SU-DHL-6 (cell line): Measurements from ENCODE around the gene VENTX.

Source experiments
- H2AFZ ChIP-seq: fragments of 200-600 bp; sonication (generic); 2 replicates; pipeline ENCODE4 v1.6.1; 2014; ENCODE audit warnings: low read depth, mild to moderate bottlenecking, moderate library complexity, mixed read lengths, antibody characterized with exemption, low read length; ENCODE audit not compliant: severe bottlenecking
- H3F3A ChIP-seq: fragments of 200-600 bp; shearing (Covaris generic); 2 replicates; pipeline ENCODE4 v1.6.0; 2016; ENCODE audit warnings: antibody characterized with exemption, mild to moderate bottlenecking; ENCODE audit not compliant: insufficient read depth
- H3K27ac ChIP-seq: fragments of 200-600 bp; sonication (generic); 2 replicates; pipeline ENCODE4 v1.5.1; 2016; ENCODE audit warnings: low read depth, mild to moderate bottlenecking, low read length, moderate library complexity, mixed read lengths
- H3K27me3 ChIP-seq: fragments of 200-600 bp; sonication (generic), shearing (Covaris generic); 2 replicates; pipeline ENCODE4 v1.6.0; 2014; ENCODE audit warnings: mild to moderate bottlenecking, low read length
- H3K36me3 ChIP-seq: fragments of 200-600 bp; sonication (generic); 2 replicates; pipeline ENCODE4 v1.6.1; 2014; ENCODE audit warnings: mild to moderate bottlenecking, low read length, mixed read lengths
- H3K4me2 ChIP-seq: fragments of 300-600, 200-600 bp; shearing (Covaris generic), sonication (generic); 2 replicates; pipeline ENCODE4 v1.6.0; 2014; ENCODE audit warnings: low read length, low read depth, mild to moderate bottlenecking; ENCODE audit not compliant: poor library complexity, severe bottlenecking
- H3K4me3 ChIP-seq: fragments of 200-600 bp; sonication (generic); 2 replicates; pipeline ENCODE4 v1.5.1; 2014; ENCODE audit warnings: antibody characterized with exemption, low read length, mild to moderate bottlenecking, mixed read lengths; ENCODE audit not compliant: insufficient read depth, poor library complexity, severe bottlenecking
- H3K79me2 ChIP-seq: fragments of 200-600 bp; sonication (generic); 2 replicates; pipeline ENCODE4 v1.6.1; 2014; ENCODE audit warnings: mild to moderate bottlenecking, low read length, moderate library complexity; ENCODE audit not compliant: insufficient read depth
- H3K9ac ChIP-seq: fragments of 200-600 bp; sonication (generic); 2 replicates; pipeline ENCODE4 v1.7.0; 2014; ENCODE audit warnings: mild to moderate bottlenecking, low read length
- H3K9me2 ChIP-seq: fragments of 200-600 bp; sonication (generic); replicated peaks from 2 replicates; pipeline ENCODE4 v1.6.1; 2014; ENCODE audit warnings: low read length; ENCODE audit not compliant: insufficient read depth
- H3K9me3 ChIP-seq: fragments of 200-600 bp; sonication (generic); 2 replicates; pipeline ENCODE4 v1.6.1; 2014; ENCODE audit warnings: low read length, mixed read lengths; ENCODE audit not compliant: insufficient read depth
- H4K20me1 ChIP-seq: fragments of 200-600 bp; sonication (generic); 2 replicates; pipeline ENCODE4 v1.6.1; 2014; ENCODE audit warnings: low read depth, mild to moderate bottlenecking, antibody characterized with exemption, low read length, moderate library complexity, mixed read lengths
- CTCF ChIP-seq: fragments of 200-600 bp; sonication (generic); IDR thresholded peaks from one replicate; pipeline ENCODE4 v1.5.1; 2017; ENCODE audit warnings: antibody characterized with exemption, mild to moderate bottlenecking, low read length, moderate library complexity; ENCODE audit not compliant: insufficient read depth, poor library complexity, severe bottlenecking
- EZH2phosphoT487 ChIP-seq: fragments of 200-600 bp; sonication (generic), shearing (Covaris generic); conservative IDR thresholded peaks from 2 replicates; pipeline ENCODE4 v1.6.1; 2018; ENCODE audit warnings: mild to moderate bottlenecking, antibody characterized with exemption, low read length, moderate library complexity, mixed read lengths

The VENTX gene

GRCh38 chr10:133226251-133226808 is 11.3 kb upstream of the VENTX start:
- H3K27ac ChIP-seq: no peak overlapping the region
- no peaks in the 10 kb centered on the region for H3K79me2 ChIP-seq
- no peak overlapping the region for H3K4me2 ChIP-seq
- no peak for TF ChIP-seq EZH2phosphoT487
- no peak for TF ChIP-seq CTCF
- no peaks in the 10 kb centered on the region for H3F3A ChIP-seq
- H3K27me3 ChIP-seq: no peaks in the 10 kb centered on the region
- H3K36me3 ChIP-seq: no peaks in the 10 kb centered on the region
- H3K9me3 ChIP-seq: no peaks in the 10 kb centered on the region
- no peak overlapping the region for H3K4me3 ChIP-seq
- no peak overlapping the region for H3K9ac ChIP-seq
- H3K9me2 ChIP-seq: no peaks in the 10 kb centered on the region
- H4K20me1 ChIP-seq: no peaks in the 10 kb centered on the region
- no peak overlapping the region for H2AFZ ChIP-seq

- H3K27ac ChIP-seq: no peak overlapping the region
- no peaks in the 10 kb centered on the region for H3K36me3 ChIP-seq
- H3K9me2 ChIP-seq: no peaks in the 10 kb centered on the region
- TF ChIP-seq CTCF (no peak), EZH2phosphoT487 (no peak)
- H3K9me3 ChIP-seq: no peaks in the 10 kb centered on the region
- no peak overlapping the region for H2AFZ ChIP-seq
- H3K4me3 ChIP-seq: no peak overlapping the region
- no peak overlapping the region for H3K9ac ChIP-seq
- no peaks in the 10 kb centered on the region for H4K20me1 ChIP-seq
- H3K4me2 ChIP-seq: no peak overlapping the region
- H3K27me3 ChIP-seq: no peaks in the 10 kb centered on the region
- H3F3A ChIP-seq: no peaks in the 10 kb centered on the region
- H3K79me2 ChIP-seq: no peaks in the 10 kb centered on the region
These were observed 10.4 kb upstream of the VENTX start for GRCh38 chr10:133227256-133227655.

GRCh38 chr10:133229265-133230043 is 8.2 kb upstream of the VENTX start:
- Histone ChIP-seq H3K27me3 (no peaks in the 10 kb centered on the region), H4K20me1 (no peaks in the 10 kb centered on the region), H2AFZ (no peak overlapping the region), H3K27ac (no peak overlapping the region), H3K4me2 (no peak overlapping the region), H3K9ac (no peak overlapping the region), H3K9me3 (no peaks in the 10 kb centered on the region), H3F3A (no peaks in the 10 kb centered on the region), H3K9me2 (no peaks in the 10 kb centered on the region), H3K4me3 (no peak overlapping the region), H3K79me2 (no peaks in the 10 kb centered on the region), H3K36me3 (no peaks in the 10 kb centered on the region)
- TF ChIP-seq EZH2phosphoT487 (no peak), CTCF (no peak)
